ENCODE data around the gene CLCNKA. TPM values are rescaled to one million over a fixed set of nuclear protein-coding genes. Genes with fewer than 3 reads are reported as not detected.
"Not testable (repeated sequence)": the region's sequence is repeated elsewhere in the genome, so short reads cannot be mapped to it uniquely, and the experiment has no call there.

The CLCNKA gene
- total and polyA plus RNA-seq, 3 experiments from 2014 or later: not detected

- Mint-ChIP-seq H3K27ac (no peak overlapping the region), H3K9me3 (no peaks in the 10 kb centered on the region), H3K27me3 (peaks cover 17 to 22% of the 10 kb centered on the region in 2 donors), H3K4me1 (no peaks in the 10 kb centered on the region), H3K4me3 (no peak overlapping the region), H3K36me3 (no peaks in the 10 kb centered on the region)
- no peak overlapping the region for H3K4me3 ChIP-seq (ENCODE audit: low read length)
- no peaks in the 10 kb centered on the region for H3K27me3 ChIP-seq (ENCODE audit: insufficient read depth, low read length, poor library complexity, severe bottlenecking)
- ChIA-PET CTCF (no interaction called here), POLR2A (no interaction called here)
- DNase-seq: peak in 3 of 5 donors; percentile 18 to 56 (median 21)
- H3K9me3 ChIP-seq (ENCODE audit: low read length): no peaks in the 10 kb centered on the region
- H3K36me3 ChIP-seq (ENCODE audit: insufficient read depth, low read length): no peaks in the 10 kb centered on the region
- H3K27ac ChIP-seq (ENCODE audit: low read depth, low read length): no peak overlapping the region
- H3K4me1 ChIP-seq (ENCODE audit: insufficient read depth, low read length): no peaks in the 10 kb centered on the region
Observed at GRCh38 chr1:16032388-16033102, 10.7 kb downstream of the CLCNKA start.

DNA sequence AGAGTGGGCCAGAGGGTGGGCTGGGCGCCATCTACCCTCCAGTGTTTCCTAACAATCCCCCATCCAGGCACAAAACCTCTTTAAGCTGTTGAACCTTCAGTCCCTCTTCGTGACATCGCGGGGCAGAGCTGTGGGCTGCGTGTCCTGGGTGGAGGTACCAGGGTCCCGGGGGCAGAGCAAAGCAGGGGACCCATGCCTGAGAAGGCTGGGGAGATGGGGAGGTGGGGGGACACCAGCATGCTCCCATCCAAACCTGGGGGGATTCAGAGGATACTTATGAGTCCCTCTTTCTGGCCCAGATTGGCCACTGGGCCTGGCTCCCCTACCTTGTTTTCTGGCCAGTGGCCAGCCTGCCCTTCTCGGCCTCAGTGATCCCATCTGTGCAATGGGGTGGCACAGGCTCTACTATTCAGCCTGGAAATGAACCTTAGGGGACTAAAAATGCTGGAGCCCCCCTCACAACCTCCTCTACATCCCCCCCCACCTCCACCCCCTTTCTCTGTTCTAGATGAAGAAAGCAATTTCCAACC lies 11.3 kb downstream of the CLCNKA start:
- CTCF ChIA-PET: not testable (repeated sequence)

DNA sequence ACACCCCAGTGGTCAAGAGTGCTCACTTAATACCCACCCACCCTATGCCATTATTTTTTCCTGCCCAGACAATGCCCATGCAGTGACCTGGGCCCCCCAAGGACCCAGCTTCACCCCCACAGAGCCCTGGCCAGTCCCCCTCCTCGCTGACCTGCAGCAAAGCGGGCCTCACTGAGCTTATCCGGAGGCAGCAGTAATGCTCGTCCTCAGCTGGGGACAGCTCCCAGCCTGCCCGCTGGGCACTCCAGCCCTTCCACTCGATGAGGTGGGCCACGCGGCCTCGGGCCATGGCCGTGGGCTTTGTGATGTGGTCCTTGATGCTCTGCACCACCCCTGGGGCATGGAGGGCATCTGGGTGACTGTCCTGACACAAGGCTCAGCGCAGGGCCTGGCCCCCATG lies 14.6 kb downstream of the CLCNKA start:
- H3K4me1 Mint-ChIP-seq; H3K36me3 ChIP-seq (ENCODE audit: insufficient read depth, low read length); H3K9me3 Mint-ChIP-seq; H3K27ac ChIP-seq (ENCODE audit: low read depth, low read length); H3K27me3 ChIP-seq (ENCODE audit: insufficient read depth, low read length, poor library complexity, severe bottlenecking); POLR2A ChIA-PET; DNase-seq; H3K36me3 Mint-ChIP-seq; H3K27ac Mint-ChIP-seq; H3K4me3 Mint-ChIP-seq; H3K4me1 ChIP-seq (ENCODE audit: insufficient read depth, low read length); H3K9me3 ChIP-seq (ENCODE audit: low read length); H3K4me3 ChIP-seq (ENCODE audit: low read length); CTCF ChIA-PET; H3K27me3 Mint-ChIP-seq: not testable (repeated sequence)

More for the DNA sequence above, 11.3 kb downstream of the CLCNKA start:
- DNase-seq; H3K9me3 Mint-ChIP-seq; H3K27me3 ChIP-seq (ENCODE audit: insufficient read depth, low read length, poor library complexity, severe bottlenecking); H3K4me1 Mint-ChIP-seq; H3K36me3 ChIP-seq (ENCODE audit: insufficient read depth, low read length); H3K9me3 ChIP-seq (ENCODE audit: low read length); H3K27ac ChIP-seq (ENCODE audit: low read depth, low read length); H3K36me3 Mint-ChIP-seq; H3K4me3 ChIP-seq (ENCODE audit: low read length); POLR2A ChIA-PET; H3K27ac Mint-ChIP-seq; H3K4me3 Mint-ChIP-seq; H3K4me1 ChIP-seq (ENCODE audit: insufficient read depth, low read length): not testable (repeated sequence)
- H3K27me3 Mint-ChIP-seq: peaks cover 13 to 19% of the 10 kb centered on the region in 2 donors

DNA sequence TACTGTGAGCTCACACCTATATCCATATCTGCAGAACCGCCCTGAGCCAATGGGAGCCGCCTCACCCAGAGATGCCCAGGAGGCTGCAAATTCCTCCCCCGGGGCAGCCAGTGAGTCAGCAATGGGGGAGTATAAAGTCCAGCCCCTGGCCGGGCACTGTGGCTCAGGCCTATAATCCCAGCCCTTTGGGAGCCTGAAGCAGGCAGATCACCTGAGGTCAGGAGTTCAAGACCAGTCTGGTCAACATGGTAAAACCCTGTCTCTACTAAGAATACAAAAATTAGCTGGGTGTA lies 16.7 kb downstream of the CLCNKA start:
- ChIA-PET CTCF (no interaction called here), POLR2A (no interaction called here)
- no peak overlapping the region for H3K27ac ChIP-seq (ENCODE audit: low read depth, low read length)
- H3K4me1 ChIP-seq (ENCODE audit: insufficient read depth, low read length): no peaks in the 10 kb centered on the region
- no peaks in the 10 kb centered on the region for H3K9me3 ChIP-seq (ENCODE audit: low read length)
- no peaks in the 10 kb centered on the region for H3K36me3 ChIP-seq (ENCODE audit: insufficient read depth, low read length)
- Mint-ChIP-seq H3K4me3 (peak overlapping the region in 1 of 7 donors; percentile 19), H3K4me1 (no peaks in the 10 kb centered on the region), H3K9me3 (no peaks in the 10 kb centered on the region), H3K27ac (no peak overlapping the region), H3K27me3 (peaks cover 4 to 7% of the 10 kb centered on the region in 2 donors), H3K36me3 (no peaks in the 10 kb centered on the region)
- DNase-seq: no peak
- H3K4me3 ChIP-seq (ENCODE audit: low read length): no peak overlapping the region
- no peaks in the 10 kb centered on the region for H3K27me3 ChIP-seq (ENCODE audit: insufficient read depth, low read length, poor library complexity, severe bottlenecking)

DNA sequence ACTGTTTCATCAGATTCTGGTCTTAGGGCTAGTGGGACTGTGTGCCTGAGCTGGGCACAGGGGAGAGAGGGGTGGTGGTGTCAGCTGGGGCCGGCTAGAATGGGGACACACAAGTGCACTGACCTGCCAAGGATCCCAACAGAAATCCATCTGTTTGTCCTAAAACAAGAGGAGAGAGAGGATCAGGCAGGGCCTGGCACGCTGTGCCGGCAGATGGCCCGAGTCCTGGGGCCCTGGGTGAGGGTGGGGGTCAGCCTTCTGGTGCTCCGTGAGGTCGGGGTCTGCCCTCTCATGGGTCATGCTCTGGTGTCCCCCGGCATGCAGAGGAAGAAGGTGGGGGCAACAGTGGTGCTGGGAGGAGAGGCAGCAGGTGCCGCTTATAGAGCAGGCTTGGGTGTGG lies 18.0 kb downstream of the CLCNKA start:
- H3K27ac ChIP-seq (ENCODE audit: low read depth, low read length); DNase-seq; H3K27me3 ChIP-seq (ENCODE audit: insufficient read depth, low read length, poor library complexity, severe bottlenecking); POLR2A ChIA-PET; H3K4me1 ChIP-seq (ENCODE audit: insufficient read depth, low read length); H3K9me3 Mint-ChIP-seq; H3K36me3 Mint-ChIP-seq; H3K9me3 ChIP-seq (ENCODE audit: low read length); H3K36me3 ChIP-seq (ENCODE audit: insufficient read depth, low read length); H3K4me3 ChIP-seq (ENCODE audit: low read length); H3K4me1 Mint-ChIP-seq; H3K4me3 Mint-ChIP-seq; CTCF ChIA-PET; H3K27me3 Mint-ChIP-seq; H3K27ac Mint-ChIP-seq: not testable (repeated sequence)

DNA sequence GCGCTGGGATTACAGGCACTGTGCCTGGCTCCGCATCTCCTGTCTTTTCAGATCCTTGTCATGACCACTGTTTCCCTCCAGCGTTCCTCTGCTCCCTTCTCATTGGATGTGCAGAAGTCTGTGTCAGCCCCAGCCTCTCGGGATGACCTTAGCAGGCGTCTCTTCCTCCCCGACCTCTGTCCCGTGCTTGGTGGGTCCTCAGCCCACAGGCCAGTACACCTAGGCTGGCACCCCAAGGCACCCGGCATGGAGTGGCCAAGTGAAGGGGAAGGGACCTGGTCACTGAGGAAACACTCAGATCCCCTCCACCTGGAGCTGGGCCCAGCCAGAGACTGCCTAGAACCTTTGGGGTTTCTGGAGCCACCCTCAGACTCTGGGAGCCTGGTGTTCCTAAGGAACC lies 19.4 kb downstream of the CLCNKA start:
- Mint-ChIP-seq H3K4me1 (no peaks in the 10 kb centered on the region), H3K4me3 (no peak overlapping the region), H3K27me3 (peaks cover 6 to 13% of the 10 kb centered on the region in 2 donors), H3K27ac (no peak overlapping the region), H3K9me3 (no peaks in the 10 kb centered on the region), H3K36me3 (no peaks in the 10 kb centered on the region)
- no peaks in the 10 kb centered on the region for H3K36me3 ChIP-seq (ENCODE audit: insufficient read depth, low read length)
- H3K27me3 ChIP-seq (ENCODE audit: insufficient read depth, low read length, poor library complexity, severe bottlenecking): no peaks in the 10 kb centered on the region
- POLR2A ChIA-PET: no interaction called here
- H3K9me3 ChIP-seq (ENCODE audit: low read length): no peaks in the 10 kb centered on the region
- no peak for DNase-seq
- H3K4me1 ChIP-seq (ENCODE audit: insufficient read depth, low read length): no peaks in the 10 kb centered on the region
- H3K4me3 ChIP-seq (ENCODE audit: low read length): no peak overlapping the region
- no peak overlapping the region for H3K27ac ChIP-seq (ENCODE audit: low read depth, low read length)
- CTCF ChIA-PET: no interaction called here

DNA sequence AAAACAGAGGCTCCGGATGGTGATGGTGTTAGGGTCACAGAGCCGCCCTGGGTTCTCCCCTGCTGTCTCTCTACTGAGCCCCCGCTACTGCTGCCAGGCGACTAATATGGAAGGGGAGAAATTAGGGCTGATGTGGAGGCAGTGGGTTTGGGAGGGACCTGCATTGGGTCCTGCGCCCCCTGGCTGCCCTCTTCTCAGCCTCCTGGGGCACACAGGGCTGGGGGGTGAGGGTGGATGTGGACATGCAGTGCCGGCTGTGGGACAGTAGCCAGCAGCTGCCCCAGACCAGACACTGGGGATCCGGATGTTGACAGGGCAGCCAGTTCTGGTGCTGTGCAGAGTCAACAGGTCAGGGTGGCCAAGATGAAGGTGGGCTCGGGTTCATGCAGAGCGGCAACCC lies 20.3 kb downstream of the CLCNKA start:
- H3K4me1 Mint-ChIP-seq: no peaks in the 10 kb centered on the region
- H3K4me3 Mint-ChIP-seq: no peak overlapping the region
- Histone ChIP-seq H3K9me3 (ENCODE audit: low read length) (no peaks in the 10 kb centered on the region), H3K4me3 (ENCODE audit: low read length) (no peak overlapping the region), H3K27ac (ENCODE audit: low read depth, low read length) (no peak overlapping the region), H3K27me3 (ENCODE audit: insufficient read depth, low read length, poor library complexity, severe bottlenecking) (no peaks in the 10 kb centered on the region), H3K4me1 (ENCODE audit: insufficient read depth, low read length) (no peaks in the 10 kb centered on the region), H3K36me3 (ENCODE audit: insufficient read depth, low read length) (no peaks in the 10 kb centered on the region)
- no peaks in the 10 kb centered on the region for H3K36me3 Mint-ChIP-seq
- peaks cover 6 to 15% of the 10 kb centered on the region in 2 donors for H3K27me3 Mint-ChIP-seq
- CTCF ChIA-PET: no interaction called here
- H3K27ac Mint-ChIP-seq: no peak overlapping the region
- H3K9me3 Mint-ChIP-seq: no peaks in the 10 kb centered on the region
- POLR2A ChIA-PET: no interaction called here
- no peak for DNase-seq

GRCh38 chr1:16042654-16043053 lies 20.8 kb downstream of the CLCNKA start:
- CTCF ChIA-PET: not testable (repeated sequence)

DNA sequence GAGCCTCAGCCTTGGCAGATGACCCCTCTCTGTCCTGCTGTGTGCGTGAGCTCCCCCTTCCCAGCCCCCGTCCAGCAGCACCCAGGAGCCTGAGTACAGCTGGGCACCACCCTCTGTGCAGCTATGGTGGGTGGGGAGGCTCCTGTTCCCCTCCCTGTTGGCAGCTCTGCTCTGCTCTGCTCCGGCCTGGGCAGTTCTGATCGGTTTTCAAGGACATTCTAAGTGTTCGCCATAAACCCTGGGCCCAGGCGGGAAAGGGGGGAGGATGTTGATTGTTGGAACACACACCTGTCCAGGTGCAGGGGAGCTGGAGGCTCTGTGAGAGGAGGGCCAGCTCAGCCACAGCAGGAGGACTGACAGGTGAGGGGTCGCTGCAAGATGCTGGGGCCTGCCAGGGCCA lies 21.7 kb downstream of the CLCNKA start, which contains the start of gene CLCNKB:
Gene CLCNKB, plus strand, starts transcription at position 262 of the 400 bp plus-strand sequence. CDS start 711 bp downstream, outside the sequence.
- no peak for DNase-seq
- Mint-ChIP-seq H3K4me3 (no peak within 1 kb of the TSS), H3K36me3 (no peaks in the 10 kb centered on the region), H3K4me1 (peaks cover 2 to 5% (median 3%) of the 10 kb centered on the region in 3 donors), H3K27me3 (peaks cover 7 to 17% of the 10 kb centered on the region in 2 donors), H3K9me3 (no peaks in the 10 kb centered on the region), H3K27ac (peak within 1 kb of the TSS in 1 of 8 donors; percentile 87)
- Histone ChIP-seq H3K4me3 (ENCODE audit: low read length) (no peak within 1 kb of the TSS), H3K27me3 (ENCODE audit: insufficient read depth, low read length, poor library complexity, severe bottlenecking) (no peaks in the 10 kb centered on the region), H3K9me3 (ENCODE audit: low read length) (no peaks in the 10 kb centered on the region), H3K4me1 (ENCODE audit: insufficient read depth, low read length) (no peaks in the 10 kb centered on the region), H3K36me3 (ENCODE audit: insufficient read depth, low read length) (no peaks in the 10 kb centered on the region), H3K27ac (ENCODE audit: low read depth, low read length) (no peak within 1 kb of the TSS)
- CTCF ChIA-PET: no interaction called here
- POLR2A ChIA-PET: no interaction called here

More at GRCh38 chr1:16042654-16043053, 20.8 kb downstream of the CLCNKA start:
- H3K9me3 ChIP-seq (ENCODE audit: low read length); H3K36me3 Mint-ChIP-seq; H3K4me3 Mint-ChIP-seq; H3K4me3 ChIP-seq (ENCODE audit: low read length); H3K4me1 ChIP-seq (ENCODE audit: insufficient read depth, low read length); DNase-seq; H3K36me3 ChIP-seq (ENCODE audit: insufficient read depth, low read length); H3K27ac ChIP-seq (ENCODE audit: low read depth, low read length); H3K27ac Mint-ChIP-seq; H3K9me3 Mint-ChIP-seq; H3K4me1 Mint-ChIP-seq; POLR2A ChIA-PET; H3K27me3 ChIP-seq (ENCODE audit: insufficient read depth, low read length, poor library complexity, severe bottlenecking): not testable (repeated sequence)
- peaks cover 7 to 15% of the 10 kb centered on the region in 2 donors for H3K27me3 Mint-ChIP-seq

All from CD8-positive, alpha-beta memory T cell (primary cell).